ENCODE data around the gene PWWP2B.

PWWP2B gene

DNA sequence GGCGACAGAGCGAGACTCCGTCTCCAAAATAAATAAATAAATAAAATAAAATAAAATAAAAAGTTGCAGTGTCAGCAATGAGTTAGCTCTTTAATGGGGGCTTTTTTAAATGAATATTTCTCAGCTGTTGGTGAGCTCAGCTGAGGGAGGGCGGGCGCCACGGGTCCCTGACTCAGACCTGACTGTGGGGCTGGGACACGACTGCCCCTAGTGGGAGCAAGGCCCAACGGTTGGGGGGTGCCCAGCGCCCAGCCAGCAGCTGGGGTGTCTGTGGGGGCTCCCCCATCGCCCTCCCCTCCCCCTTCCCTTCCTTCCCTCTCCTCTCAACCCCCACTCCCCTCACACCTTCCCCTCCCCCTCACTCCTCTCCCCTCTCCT, 46.6 kb downstream of the PWWP2B start:
- ATAC-seq (ENCODE audit: low read depth) (no peak), DNase-seq (ENCODE audit: low spot score) (no peak)
- TF ChIP-seq, protein P1, sequence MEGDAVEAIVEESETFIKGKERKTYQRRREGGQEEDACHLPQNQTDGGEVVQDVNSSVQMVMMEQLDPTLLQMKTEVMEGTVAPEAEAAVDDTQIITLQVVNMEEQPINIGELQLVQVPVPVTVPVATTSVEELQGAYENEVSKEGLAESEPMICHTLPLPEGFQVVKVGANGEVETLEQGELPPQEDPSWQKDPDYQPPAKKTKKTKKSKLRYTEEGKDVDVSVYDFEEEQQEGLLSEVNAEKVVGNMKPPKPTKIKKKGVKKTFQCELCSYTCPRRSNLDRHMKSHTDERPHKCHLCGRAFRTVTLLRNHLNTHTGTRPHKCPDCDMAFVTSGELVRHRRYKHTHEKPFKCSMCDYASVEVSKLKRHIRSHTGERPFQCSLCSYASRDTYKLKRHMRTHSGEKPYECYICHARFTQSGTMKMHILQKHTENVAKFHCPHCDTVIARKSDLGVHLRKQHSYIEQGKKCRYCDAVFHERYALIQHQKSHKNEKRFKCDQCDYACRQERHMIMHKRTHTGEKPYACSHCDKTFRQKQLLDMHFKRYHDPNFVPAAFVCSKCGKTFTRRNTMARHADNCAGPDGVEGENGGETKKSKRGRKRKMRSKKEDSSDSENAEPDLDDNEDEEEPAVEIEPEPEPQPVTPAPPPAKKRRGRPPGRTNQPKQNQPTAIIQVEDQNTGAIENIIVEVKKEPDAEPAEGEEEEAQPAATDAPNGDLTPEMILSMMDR (IDR thresholded peaks at IDR 0.05; ENCODE audit: poor library complexity, severe bottlenecking) = peak; percentile 29
- H3K36me3 ChIP-seq (ENCODE audit: low read depth) = no peaks in the 10 kb centered on the region
- H3K27ac ChIP-seq (ENCODE audit: poor library complexity, severe bottlenecking) = no peak overlapping the region
- peaks cover 15% of the 10 kb centered on the region for H3K4me1 ChIP-seq (ENCODE audit: insufficient read depth, poor library complexity, severe bottlenecking)
- no peaks in the 10 kb centered on the region for H3K27me3 ChIP-seq (ENCODE audit: insufficient read depth, poor library complexity, severe bottlenecking)
- H3K4me3 ChIP-seq (ENCODE audit: severe bottlenecking) = no peak overlapping the region
- no peaks in the 10 kb centered on the region for H3K9me3 ChIP-seq (ENCODE audit: severe bottlenecking)

DNA sequence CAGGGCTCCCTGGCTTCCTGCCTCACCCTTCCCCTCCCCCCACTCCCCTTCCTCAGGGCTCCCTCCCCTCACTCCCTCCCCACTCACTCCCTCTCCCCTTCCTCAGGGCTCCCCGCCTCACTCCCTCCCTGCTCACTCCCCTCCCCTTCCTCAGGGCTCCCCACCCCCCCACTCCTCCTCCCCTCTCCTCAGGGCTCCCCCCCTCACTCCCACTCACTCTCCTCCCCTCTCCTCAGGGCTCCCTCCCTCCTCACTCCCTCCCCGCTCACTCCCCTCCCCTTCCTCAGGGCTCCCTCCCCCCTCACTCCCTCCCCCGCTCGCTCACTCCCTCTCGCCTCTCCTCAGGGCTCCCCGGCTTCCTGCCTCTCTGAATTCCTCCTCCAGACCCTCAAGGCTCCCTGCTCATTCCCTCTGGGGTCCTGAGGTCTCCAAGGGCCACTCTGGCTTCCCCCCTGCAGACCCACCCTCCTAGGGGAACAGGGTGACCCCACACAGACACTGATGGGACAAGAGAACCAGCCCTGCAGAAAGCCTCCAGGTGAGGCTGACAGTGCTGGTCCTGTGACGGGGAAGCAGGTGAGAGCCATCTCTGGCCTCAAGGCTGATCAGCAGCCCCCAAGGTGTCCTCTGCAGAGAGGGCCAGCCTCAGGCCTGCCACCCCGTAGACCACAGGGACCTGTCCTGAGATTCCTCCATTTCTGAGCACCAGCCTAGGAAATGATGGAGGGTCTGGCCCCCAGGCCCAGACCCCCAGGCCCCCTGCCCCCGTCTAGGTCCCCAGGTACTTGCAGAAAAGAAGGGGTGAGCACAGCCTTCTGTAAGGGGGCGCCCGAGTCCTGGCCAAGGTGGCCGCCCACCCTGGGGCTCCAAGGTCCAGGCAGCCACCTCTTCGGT, 47.2 kb downstream of the PWWP2B start:
- DNase-seq (ENCODE audit: low spot score) = no peak

DNA sequence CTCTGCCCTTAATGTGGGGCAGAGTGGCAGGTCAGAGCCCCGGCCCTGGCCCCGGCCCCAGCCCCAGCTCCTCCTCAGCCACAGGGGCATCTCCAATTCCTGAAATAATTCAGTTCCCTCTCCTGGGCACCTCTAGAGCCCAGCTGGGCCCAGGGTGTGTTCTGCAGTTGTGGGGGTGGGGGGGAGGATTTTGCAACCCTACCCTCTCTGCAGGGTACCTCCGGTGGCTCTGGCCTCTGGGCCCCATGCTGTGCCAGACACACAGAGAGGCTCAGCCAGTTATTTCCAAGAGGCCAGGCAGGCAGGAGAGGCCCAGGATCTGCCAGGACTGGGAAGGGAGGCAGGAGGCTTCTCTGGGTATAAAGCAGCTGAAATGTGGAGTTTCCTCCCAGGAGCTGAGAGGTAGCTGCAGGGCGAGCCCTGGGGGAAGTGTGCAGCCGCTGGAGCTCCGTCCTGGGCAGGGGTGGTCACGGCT, 47.9 kb downstream of the PWWP2B start:
- no peaks in the 10 kb centered on the region for H3K27me3 ChIP-seq (ENCODE audit: insufficient read depth, poor library complexity, severe bottlenecking)
- no peaks in the 10 kb centered on the region for H3K9me3 ChIP-seq (ENCODE audit: severe bottlenecking)
- TF ChIP-seq, protein P1 (IDR thresholded peaks at IDR 0.05; ENCODE audit: poor library complexity, severe bottlenecking) = no peak
- ATAC-seq (ENCODE audit: low read depth) (no peak), DNase-seq (ENCODE audit: low spot score) (no peak)
- no peak overlapping the region for H3K4me3 ChIP-seq (ENCODE audit: severe bottlenecking)
- H3K36me3 ChIP-seq (ENCODE audit: low read depth) = no peaks in the 10 kb centered on the region
- peaks cover 21% of the 10 kb centered on the region for H3K4me1 ChIP-seq (ENCODE audit: insufficient read depth, poor library complexity, severe bottlenecking)
- no peak overlapping the region for H3K27ac ChIP-seq (ENCODE audit: poor library complexity, severe bottlenecking)

More for the DNA sequence above, 47.2 kb downstream of the PWWP2B start:
- H3K27me3 ChIP-seq (ENCODE audit: insufficient read depth, poor library complexity, severe bottlenecking) = no peaks in the 10 kb centered on the region
- ATAC-seq (ENCODE audit: low read depth) = no peak
- H3K9me3 ChIP-seq (ENCODE audit: severe bottlenecking) = no peaks in the 10 kb centered on the region
- H3K4me3 ChIP-seq (ENCODE audit: severe bottlenecking) = no peak overlapping the region
- H3K27ac ChIP-seq (ENCODE audit: poor library complexity, severe bottlenecking) = no peak overlapping the region
- TF ChIP-seq, protein P1 (IDR thresholded peaks at IDR 0.05; ENCODE audit: poor library complexity, severe bottlenecking) = no peak
- no peaks in the 10 kb centered on the region for H3K36me3 ChIP-seq (ENCODE audit: low read depth)
- peaks cover 16% of the 10 kb centered on the region for H3K4me1 ChIP-seq (ENCODE audit: insufficient read depth, poor library complexity, severe bottlenecking)

DNA sequence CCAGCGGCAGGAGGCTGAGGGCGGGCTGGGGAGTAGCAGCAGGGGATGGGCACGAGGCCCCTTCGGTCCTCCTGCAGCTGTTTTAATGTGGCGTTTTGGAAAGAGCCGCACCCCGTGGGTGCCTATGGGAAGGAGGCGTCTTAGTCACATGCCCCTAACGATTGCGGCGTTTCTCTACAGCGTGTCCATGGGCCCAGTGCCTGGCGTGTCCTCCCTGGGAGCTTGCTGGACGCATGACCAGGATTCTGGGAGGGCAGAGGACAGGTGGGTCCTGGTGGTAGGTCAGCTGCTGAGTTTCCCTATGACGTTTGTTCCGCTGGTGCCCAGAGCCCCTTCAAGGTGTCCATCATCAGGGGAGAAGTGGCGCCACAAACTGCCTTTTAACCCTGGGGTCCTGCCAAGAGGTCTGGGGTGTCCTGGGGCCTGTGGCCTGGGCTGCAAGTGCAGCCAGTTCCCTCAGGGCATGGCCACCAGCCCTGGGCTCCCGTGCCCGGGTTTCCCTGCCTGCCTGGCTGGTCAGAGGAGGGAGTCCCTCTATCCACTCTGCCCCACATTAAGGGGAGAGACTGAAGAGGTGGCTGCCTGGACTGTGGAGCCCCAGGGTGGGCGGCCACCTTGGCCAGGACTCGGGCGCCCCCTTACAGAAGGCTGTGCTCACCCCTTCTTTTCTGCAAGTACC, 48.7 kb downstream of the PWWP2B start:
- Histone ChIP-seq H3K27ac (ENCODE audit: poor library complexity, severe bottlenecking) (no peak overlapping the region), H3K36me3 (ENCODE audit: low read depth) (no peaks in the 10 kb centered on the region), H3K4me3 (ENCODE audit: severe bottlenecking) (no peak overlapping the region), H3K4me1 (ENCODE audit: insufficient read depth, poor library complexity, severe bottlenecking) (peaks cover 21% of the 10 kb centered on the region), H3K27me3 (ENCODE audit: insufficient read depth, poor library complexity, severe bottlenecking) (no peaks in the 10 kb centered on the region), H3K9me3 (ENCODE audit: severe bottlenecking) (no peaks in the 10 kb centered on the region)
- TF ChIP-seq, protein P1 (IDR thresholded peaks at IDR 0.05; ENCODE audit: poor library complexity, severe bottlenecking) = no peak
- DNase-seq (ENCODE audit: low spot score) (no peak), ATAC-seq (ENCODE audit: low read depth) (no peak)

Measured in RWPE2 (cell line).